GM21515 (cell line): ENCODE measurements around the gene SOX11.

Experiments used
- ATAC-seq: cut with Tn5 transposase; IDR thresholded peaks from one replicate; pipeline ENCODE4 v1.9.1; 2021; ENCODE audit not compliant: unreplicated experiment

Gene SOX11

DNA sequence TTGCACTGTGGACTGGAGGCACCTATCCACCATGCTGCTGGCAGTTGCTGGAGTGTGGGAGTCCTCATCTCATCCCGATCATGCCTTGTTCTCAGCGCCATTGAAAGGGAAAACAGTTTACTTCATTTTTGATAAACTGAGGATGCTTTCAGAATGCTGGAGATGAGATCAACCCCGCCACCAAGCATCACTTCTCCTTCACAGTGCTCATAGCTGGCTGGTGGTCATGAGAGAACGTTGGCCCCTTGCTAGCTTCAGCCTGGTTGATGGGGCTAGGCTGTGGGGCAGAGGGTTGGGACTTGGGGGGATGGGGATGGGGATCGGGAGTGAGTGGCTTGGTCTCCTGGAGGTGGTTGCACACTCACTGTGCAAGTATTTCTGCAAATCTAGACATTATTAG is 30.1 kb downstream of the SOX11 start:
- no peak for ATAC-seq

DNA sequence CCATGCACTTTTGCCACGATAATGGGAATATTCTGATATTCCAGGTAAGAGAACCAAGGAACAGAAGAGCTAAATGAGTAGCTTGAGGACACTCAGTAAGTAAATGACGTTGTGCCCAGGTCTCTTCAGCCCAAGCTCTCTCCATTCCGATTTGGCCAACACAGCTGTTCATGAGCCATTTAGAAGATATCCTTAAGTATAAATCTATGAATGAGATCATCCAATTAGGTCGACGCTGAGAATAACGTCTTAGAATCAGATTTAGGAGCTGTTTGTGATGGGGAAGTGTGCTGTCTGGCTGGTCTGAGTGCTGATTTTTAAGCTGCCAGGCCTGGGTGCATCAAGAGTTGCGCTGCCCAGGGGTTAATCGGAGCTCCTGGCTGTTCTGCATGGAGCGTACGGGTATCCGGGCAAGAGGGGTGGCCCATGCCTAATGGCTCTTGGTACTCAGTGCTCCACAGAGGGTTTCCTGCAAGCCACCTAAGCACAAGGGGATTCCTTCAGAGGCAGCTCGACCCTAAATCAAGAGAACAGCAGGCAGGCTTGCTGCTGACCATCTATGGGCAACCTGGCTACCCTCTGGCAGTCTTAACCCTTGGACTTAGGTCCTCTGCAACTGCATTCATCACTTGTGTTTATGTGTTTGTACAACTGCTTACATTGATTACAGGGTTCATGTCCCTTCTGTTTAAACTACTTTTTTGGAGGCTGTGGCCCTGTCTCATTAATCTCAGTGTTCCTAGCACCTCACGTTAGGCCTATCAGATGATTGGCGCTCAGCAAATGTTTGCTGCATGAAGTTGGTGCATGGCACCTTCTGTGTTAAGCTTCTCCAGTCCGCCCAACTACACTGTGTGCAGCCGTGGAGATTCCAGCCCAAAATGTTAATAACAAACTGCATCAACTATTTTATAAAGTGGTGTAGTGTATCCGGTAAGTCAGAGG is 31.9 kb downstream of the SOX11 start:
- no peak for ATAC-seq

DNA sequence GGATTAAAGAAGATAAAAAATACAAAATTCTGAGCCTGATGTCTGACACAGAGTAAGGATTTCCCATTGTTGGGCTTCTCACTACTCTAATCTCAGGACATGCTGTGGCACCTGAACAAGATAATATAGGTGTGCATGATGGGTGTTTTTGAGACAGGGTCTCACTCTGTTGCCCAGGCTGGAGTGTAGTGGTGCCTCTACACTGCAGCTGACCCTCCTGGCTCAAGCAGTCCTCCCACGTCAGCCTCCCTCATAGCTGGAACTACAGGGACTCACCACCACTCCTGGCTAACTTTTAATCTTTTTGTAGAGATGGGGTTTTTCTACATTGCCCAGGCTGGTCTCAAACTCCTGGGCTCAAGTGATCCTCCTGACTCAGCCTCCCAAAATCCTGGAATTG is 32.9 kb downstream of the SOX11 start:
- no peak for ATAC-seq

DNA sequence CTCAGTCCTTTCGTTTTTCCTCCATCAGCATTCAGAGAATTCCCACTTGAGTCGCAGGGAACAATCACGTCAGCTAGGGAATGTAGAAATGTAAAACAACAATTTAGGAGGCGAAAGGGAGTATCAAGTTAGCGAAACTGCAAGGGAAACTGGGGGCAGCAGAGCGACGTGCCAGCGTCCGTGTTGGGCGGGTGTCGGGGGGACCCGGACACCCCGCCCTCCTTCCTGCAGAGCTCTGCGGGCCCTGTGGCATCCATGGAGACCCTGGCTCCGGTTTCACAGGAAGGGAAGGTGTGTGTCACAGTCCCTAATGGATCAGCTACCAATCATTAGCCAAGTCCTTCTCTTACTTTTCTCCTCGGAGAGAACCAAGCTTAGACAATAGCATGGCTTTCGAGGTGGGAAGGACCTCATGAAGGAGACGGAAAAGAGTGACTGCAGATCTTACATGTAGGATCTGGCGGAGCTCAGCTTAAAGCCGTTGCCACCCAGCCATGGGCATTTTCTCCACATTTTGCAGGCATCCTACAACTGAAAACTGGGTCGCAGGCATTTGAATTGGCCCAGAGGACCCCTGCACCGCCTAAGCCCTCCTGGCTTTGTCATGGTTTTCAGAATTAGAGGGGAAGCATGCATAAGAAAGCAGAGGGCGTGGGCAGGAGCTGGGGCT is 33.7 kb downstream of the SOX11 start:
- ATAC-seq, result no peak

DNA sequence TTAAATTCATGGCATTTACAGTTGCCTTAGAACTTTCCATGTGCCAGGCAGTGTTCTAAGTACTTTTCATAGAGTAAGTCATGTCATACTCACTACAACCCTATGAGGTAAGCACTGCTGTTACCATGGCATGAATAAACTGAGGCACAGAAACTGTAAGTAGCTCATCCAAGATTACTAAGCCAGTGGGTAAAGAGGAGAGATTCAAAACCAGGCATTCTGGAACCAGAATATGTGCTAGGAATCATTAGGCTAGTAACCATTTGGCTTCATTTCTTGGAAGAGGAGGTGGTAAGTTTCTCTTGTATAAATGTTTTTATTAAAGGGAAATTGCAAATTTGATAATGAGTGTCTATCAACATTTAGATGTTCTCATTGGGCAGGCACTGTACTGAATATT is 35.1 kb downstream of the SOX11 start:
- ATAC-seq, result no peak

DNA sequence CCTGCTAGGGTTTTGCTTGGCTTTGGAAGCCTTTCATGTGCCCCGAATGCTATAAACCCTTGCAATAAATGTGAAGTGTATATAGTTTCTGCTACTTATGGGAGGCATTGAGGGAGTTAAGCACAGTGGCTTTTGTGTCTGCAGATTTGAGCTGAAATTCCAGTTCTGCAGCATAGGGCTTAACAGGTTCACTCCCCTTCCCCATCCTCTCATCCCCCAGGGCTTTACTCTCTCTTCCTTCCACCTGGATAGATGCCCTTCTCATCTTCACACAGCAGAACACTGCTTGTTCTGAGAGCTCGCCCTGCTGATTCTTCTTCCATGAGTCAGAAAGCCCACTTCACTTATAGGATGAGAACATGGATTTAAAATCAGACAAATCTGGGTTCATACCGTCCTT is 37.2 kb downstream of the SOX11 start:
- ATAC-seq, result no peak

DNA sequence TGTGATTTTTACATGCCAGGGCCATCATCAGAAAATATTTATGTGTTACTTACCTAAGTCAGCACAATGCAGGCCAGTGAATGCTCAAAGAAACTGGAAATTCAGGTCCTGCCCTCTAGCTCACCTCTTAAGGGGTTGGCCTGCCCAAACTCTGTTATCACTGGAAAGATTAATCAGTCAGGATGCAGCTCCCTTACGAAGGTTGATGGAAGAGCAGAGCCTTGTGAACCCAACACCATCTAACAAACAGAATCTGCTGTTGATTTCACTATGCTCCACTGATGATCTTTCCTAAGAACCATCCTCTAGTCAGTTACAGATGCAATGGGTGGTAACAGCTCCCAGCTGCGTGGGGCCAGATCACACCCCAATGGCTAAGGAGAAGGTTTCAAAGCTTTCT is 38.2 kb downstream of the SOX11 start:
- ATAC-seq, result no peak

DNA sequence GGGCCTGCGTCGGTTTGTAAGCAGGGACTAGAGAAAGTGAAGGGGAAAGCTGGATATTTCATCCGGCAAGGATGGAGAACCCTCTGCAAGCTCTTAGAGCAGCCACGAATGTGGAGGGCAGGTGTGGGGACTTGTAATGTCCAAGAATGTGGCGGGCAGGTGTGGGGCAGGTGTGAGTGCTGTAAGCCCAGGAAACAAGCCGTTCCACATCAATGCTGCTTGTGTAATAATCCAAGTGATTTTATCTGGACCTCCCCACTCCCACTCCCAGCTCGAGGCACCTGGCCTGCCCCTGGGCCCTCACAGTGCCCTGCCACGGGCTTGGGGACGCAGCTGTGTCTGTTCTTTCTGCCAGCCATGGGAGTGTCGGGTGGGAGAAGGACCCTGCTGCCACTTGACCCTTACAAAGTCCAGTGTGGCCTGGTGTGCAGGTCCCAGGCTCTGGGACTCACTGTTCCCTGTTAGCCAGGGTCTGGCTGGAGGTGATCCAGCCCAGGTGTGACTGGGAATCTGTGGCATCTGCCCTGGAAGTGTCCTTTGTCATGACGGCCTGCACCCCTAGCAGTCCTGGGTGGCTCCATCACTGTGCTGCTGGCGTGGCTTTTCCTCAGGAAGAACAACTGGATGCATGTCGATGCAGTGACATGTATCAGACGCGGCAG is 42.8 kb downstream of the SOX11 start:
- no peak for ATAC-seq

DNA sequence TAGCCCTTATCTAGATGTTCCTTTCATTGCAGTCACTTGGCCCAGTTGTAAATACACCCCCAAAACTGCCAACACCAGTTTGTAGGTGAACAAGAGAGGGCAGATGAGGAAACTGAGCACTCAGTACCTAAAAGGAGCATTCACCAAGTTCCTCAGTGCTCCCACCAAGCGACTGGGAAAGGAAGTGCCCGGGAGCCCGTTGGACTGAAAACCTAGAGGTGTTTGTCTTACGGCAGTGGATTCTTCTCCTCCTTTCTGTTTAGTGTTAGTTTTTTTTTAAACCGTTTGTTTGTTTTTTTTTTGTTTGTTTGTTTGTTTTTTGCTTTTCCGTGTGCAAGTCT is 43.3 kb downstream of the SOX11 start:
- ATAC-seq, result no peak

DNA sequence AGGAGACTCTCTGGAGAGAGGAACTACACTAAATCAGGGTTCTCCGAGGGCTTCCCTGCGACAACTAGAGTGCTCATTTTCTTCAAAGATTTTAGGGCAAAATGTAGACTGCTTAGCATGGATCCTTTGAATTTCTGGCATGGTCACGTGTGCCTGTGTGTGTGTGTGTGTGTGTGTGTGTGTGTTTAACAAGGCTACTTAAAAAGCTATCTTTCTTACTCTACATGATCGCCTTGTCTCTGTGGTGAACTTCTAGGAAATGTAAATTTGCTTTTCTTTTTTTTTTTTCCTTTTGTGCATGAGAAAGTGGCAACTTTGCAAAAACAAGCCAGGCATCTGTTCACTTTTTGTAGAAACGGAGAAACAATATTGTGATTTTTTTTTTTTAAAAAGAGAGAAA is 43.9 kb downstream of the SOX11 start:
- no peak for ATAC-seq

DNA sequence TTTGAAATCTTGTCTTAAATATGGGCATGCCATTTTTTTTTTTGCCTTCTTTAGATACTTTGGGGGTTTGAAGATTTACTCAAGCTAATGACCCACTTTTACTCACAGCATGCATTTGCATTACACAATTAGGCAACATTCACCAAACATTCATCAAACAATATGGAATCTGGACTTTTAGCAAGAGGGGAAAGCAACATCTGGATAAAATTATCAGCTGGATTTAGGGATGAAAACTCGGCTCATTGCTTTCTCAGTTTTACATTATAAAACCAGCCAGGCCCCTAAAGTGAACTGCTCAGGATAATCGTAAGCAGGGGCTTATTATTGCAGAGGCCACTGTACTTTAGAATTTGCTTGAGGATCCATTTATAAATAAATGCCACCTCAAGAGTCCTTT is 44.7 kb downstream of the SOX11 start:
- ATAC-seq, result no peak

DNA sequence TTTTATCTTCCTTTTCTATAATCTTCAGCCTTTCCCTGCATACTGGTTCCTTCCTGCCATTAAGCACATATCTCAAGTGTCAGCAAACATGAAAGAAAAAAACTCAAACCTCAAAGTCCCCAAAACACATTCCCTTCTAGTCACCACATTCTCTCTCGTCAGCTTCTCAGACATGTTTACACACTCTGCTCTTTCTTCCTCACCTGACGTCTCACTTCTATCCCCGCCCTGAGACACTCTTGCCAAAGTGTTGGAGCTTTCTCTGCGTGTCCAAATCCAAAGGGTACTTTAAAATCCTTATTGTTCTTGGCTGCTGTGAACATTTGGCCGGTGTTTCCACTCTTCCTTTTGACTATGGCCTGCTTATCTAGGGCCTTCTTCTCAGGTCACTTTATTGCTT is 47.9 kb downstream of the SOX11 start:
- no peak for ATAC-seq

DNA sequence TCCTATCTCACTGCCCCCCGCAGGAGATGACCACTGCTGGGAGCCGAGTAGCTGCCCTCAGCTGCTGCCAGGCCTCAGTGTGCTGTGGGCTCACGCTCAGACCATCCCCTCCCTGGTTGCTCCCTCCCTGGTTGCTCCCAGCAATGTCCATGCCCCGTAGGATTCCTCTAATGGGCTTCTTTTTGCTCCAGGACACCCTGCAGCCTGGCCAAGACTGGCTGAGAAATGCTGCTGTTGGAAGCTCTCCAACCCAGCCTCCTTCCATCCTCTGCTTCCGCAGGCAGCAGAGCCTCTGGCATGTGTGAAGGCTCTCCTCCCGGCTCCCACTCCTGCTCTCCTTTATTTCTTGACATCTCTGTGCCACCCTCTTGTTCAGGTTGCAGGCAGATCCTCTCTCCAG is 48.6 kb downstream of the SOX11 start:
- ATAC-seq, result no peak

DNA sequence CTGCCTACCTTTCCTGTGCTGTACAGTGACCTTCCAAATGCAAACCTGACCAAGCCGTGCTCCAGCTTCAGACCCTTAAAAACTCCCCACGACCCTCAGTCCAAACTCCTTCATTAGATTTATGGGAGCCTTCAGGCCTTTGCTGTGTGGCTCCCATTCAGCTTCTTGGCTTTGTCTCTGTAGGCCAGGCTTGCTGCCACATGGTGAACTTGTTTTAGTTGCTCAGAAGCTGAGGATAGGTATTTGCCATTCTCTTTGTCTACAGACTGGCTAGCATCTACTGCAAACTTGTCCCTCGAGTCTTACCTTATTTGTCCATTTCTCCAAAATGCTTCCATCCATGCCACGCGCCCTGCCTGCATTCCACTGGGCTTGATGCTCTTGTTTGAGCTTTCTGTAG is 49.1 kb downstream of the SOX11 start:
- ATAC-seq, result no peak

DNA sequence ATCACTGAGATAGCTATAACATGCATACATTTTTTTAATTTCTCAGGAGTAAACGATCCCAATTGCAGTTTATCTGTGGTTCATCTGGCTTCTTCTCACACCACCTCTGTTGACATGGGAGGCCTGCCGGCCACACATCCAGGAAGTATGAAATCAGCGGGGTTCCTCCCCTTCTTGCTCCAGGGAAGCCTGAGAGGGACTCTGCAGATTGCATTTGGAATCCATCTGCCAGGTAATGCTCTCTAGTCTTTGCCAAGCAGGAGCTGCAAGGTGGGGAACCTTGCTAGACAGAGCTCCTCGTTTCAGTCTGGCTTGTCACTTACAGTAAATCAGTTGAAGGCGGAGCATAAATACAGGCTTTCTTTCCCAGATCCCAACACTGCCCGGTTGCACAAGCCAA is 49.9 kb downstream of the SOX11 start:
- ATAC-seq, result no peak

DNA sequence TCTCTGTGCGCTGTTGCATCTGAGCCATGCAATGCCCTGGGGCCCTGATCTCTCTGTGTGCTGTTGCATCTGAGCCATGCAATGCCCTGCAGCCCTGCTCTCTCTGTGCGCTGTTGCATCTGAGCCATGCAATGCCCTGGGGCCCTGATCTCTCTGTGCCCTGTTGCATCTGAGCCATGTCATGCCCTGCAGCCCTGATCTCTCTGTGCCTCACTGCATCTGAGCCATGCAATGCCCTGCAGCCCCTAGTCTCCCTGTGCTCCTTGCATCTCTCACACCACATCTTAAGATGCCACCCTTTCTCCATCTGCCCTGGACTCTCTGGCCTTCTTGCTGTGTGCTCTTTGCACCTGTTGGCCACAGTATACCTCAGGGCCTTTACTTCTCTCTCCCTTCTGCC is 56.2 kb downstream of the SOX11 start:
- ATAC-seq, result no peak

DNA sequence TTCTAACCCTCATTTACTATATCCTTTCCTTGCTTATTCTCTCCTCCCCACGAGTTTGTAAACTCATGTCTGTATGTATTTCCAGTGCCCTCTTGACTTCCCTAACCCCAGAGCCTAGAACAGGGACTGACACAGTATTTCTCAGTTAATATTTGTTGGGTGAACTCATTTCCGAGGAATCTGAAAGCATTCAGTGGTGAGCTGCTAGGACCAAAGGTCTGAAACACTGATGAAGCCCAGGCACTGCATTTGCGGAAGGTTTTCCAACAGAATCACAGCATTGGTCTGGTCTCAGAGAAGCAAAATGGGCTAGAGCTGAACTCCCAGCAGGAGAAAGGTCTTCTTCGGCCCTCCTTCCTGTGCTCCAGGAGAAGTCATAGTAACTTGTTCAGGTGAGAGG is 56.8 kb downstream of the SOX11 start:
- no peak for ATAC-seq

DNA sequence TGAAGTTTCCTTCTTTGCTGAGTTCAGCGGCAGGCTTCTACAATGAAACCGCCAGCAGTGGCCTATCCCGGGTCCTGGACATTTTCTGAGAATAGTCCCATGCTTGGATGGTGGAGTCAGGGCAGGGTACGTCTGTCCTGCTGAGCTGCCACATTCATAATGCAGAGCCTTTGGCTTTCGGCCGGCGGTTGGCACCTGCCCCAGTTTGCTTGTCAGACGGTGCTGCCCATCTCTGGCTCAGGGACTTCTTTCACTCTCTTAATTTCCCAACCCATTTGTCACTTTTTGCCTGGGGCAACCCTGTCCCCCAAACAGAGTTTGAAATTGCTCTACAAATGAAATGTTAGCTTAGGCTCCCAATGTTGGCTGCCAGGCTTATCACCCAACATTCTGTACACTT is 57.2 kb downstream of the SOX11 start:
- no peak for ATAC-seq
